Measurements from ENCODE around the gene HTR1E. TPM values are rescaled to one million over a fixed set of nuclear protein-coding genes. Genes with fewer than 3 reads are reported as not detected.
"Not testable (repeated sequence)": the region's sequence is repeated elsewhere in the genome, so short reads cannot be mapped to it uniquely, and the experiment has no call there.

Gene HTR1E, protein sequence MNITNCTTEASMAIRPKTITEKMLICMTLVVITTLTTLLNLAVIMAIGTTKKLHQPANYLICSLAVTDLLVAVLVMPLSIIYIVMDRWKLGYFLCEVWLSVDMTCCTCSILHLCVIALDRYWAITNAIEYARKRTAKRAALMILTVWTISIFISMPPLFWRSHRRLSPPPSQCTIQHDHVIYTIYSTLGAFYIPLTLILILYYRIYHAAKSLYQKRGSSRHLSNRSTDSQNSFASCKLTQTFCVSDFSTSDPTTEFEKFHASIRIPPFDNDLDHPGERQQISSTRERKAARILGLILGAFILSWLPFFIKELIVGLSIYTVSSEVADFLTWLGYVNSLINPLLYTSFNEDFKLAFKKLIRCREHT
- not detected in 2 replicates for total RNA-seq
- not detected in 2 replicates for polyA plus RNA-seq
- polyA plus RNA-seq (2012) = not detected in 2 replicates
- polyA minus RNA-seq (ENCODE audit: low replicate concordance) = not detected in 2 replicates

DNA sequence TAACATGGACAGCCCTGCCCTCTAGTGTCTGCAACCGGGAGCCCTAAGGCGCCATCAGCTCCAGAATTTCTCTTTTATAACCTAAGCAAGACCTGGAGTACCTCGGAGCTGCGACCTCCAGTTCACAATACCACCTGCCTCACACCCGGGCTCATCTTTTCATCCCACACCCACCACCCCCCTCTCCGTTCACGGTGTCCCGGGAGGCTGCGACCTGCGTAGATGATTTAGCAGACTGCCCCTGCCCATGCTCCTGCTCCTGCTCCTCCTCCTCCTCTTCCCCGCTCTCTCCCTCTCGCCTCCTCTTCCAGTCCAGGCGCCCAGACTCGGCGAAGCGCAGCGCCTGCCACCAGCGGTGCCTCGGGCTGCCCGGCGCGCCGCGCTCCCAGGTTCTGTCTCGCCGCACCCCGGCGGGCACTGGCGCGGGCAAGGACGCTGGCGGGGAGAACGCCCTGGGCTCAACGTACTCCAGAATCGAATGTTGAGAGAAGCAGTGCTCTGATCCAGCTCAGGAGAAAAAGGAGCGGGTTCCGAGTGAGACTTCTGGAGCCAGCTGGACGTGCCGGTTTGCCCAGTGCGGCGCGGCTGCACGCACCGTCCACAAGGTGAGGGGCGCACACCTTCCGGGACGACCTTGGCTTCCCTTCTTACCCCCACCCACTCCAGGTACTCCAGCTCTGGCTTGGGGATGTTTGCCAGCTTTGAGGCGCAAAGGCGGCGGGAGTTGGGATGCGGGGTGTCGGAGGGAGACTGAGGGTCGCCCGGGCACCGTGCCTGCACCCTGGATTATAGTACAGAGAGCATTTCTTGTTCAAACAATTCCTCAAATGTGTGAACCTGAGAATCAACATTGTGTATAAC lies at the start of gene HTR1E:
Gene HTR1E, plus strand, starts transcription at position 310 of the 861 bp plus-strand sequence. CDS start 77,807 bp downstream, outside the sequence.
- TF ChIP-seq EZH2 (IDR thresholded peaks at IDR 0.05; ENCODE audit: low read length, missing control alignments) = peak; percentile 23
- TF ChIP-seq, protein P1, sequence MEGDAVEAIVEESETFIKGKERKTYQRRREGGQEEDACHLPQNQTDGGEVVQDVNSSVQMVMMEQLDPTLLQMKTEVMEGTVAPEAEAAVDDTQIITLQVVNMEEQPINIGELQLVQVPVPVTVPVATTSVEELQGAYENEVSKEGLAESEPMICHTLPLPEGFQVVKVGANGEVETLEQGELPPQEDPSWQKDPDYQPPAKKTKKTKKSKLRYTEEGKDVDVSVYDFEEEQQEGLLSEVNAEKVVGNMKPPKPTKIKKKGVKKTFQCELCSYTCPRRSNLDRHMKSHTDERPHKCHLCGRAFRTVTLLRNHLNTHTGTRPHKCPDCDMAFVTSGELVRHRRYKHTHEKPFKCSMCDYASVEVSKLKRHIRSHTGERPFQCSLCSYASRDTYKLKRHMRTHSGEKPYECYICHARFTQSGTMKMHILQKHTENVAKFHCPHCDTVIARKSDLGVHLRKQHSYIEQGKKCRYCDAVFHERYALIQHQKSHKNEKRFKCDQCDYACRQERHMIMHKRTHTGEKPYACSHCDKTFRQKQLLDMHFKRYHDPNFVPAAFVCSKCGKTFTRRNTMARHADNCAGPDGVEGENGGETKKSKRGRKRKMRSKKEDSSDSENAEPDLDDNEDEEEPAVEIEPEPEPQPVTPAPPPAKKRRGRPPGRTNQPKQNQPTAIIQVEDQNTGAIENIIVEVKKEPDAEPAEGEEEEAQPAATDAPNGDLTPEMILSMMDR (conservative IDR thresholded peaks at IDR 0.05 in 1 of 2, IDR thresholded peaks at IDR 0.05 in 1 of 2; ENCODE audit: low read depth in 1 of 2, low read length in 2 of 2) = peak; percentile 39 to 46
- H3K27me3 ChIP-seq (ENCODE audit: control insufficient read depth, insufficient read depth, low read length) = no peaks in the 10 kb centered on the region
- peak; percentile 10 to 19 for DNase-seq (ENCODE audit: low read depth in 2 of 2)
- no peaks in the 10 kb centered on the region for H3K36me3 ChIP-seq (ENCODE audit: control insufficient read depth, insufficient read depth, low read length)
- H3K9me3 ChIP-seq (ENCODE audit: control insufficient read depth, insufficient read depth, low read depth, low read length) = no peaks in the 10 kb centered on the region
- H2AFZ ChIP-seq (ENCODE audit: low read length) = no peak within 1 kb of the TSS
- no peak within 1 kb of the TSS for H3K27ac ChIP-seq (ENCODE audit: insufficient read depth, low read length)
- H3K4me2 ChIP-seq (ENCODE audit: extremely low read depth, insufficient read depth, low read length) = peak within 1 kb of the TSS; percentile 19
- H3K4me3 ChIP-seq (replicated peaks in 1 of 4; ENCODE audit: control extremely low read depth in 1 of 4, insufficient read depth in 1 of 4, low read depth in 3 of 4, low read length in 4 of 4) = peak within 1 kb of the TSS in 1 of 4 experiments; percentile 42
- H3K9ac ChIP-seq (ENCODE audit: insufficient read depth, low read length) = no peak within 1 kb of the TSS
- H4K20me1 ChIP-seq (ENCODE audit: control insufficient read depth, extremely low read depth, insufficient read depth, low read length) = no peaks in the 10 kb centered on the region
- no peaks in the 10 kb centered on the region for H3K4me1 ChIP-seq (ENCODE audit: control insufficient read depth, extremely low read depth, insufficient read depth, low read length)
- H3K79me2 ChIP-seq (ENCODE audit: control insufficient read depth, insufficient read depth, low read length) = no peaks in the 10 kb centered on the region

DNA sequence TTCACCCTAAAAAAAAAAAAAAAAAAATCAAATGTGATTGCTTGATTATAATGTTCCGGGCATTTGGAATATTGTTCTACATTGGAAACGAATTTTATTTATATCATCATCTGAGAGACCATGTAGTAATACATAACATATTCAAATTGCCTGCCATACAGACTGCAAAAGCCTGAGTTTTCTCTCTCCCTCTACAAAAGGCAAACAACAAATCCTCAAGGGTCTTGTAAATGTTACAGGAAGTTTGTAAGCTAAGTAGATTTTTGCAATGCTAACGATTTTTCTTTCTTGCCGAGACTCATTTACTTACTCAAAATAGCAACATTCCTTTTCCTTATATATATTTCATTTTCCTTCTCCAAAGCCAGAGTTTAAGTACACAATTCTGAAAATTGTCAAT lies 49.0 kb upstream of the HTR1E start:
- Histone ChIP-seq H3K9me3 (ENCODE audit: control insufficient read depth, insufficient read depth, low read depth, low read length) (no peaks in the 10 kb centered on the region), H3K27me3 (ENCODE audit: control insufficient read depth, insufficient read depth, low read length) (no peaks in the 10 kb centered on the region), H3K4me1 (ENCODE audit: control insufficient read depth, extremely low read depth, insufficient read depth, low read length) (no peaks in the 10 kb centered on the region), H3K4me2 (ENCODE audit: extremely low read depth, insufficient read depth, low read length) (no peak overlapping the region), H2AFZ (ENCODE audit: low read length) (no peak overlapping the region), H3K4me3 (replicated peaks in 1 of 4; ENCODE audit: control extremely low read depth in 1 of 4, insufficient read depth in 1 of 4, low read depth in 3 of 4, low read length in 4 of 4) (no peak overlapping the region), H4K20me1 (ENCODE audit: control insufficient read depth, extremely low read depth, insufficient read depth, low read length) (no peaks in the 10 kb centered on the region), H3K9ac (ENCODE audit: insufficient read depth, low read length) (no peak overlapping the region), H3K36me3 (ENCODE audit: control insufficient read depth, insufficient read depth, low read length) (no peaks in the 10 kb centered on the region), H3K79me2 (ENCODE audit: control insufficient read depth, insufficient read depth, low read length) (no peaks in the 10 kb centered on the region), H3K27ac (ENCODE audit: insufficient read depth, low read length) (no peak overlapping the region)
- TF ChIP-seq, protein P1 (conservative IDR thresholded peaks at IDR 0.05 in 1 of 2, IDR thresholded peaks at IDR 0.05 in 1 of 2; ENCODE audit: low read depth in 1 of 2, low read length in 2 of 2) = no peak
- TF ChIP-seq EZH2 (IDR thresholded peaks at IDR 0.05; ENCODE audit: low read length, missing control alignments) = no peak
- no peak for DNase-seq (ENCODE audit: low read depth in 2 of 2)

DNA sequence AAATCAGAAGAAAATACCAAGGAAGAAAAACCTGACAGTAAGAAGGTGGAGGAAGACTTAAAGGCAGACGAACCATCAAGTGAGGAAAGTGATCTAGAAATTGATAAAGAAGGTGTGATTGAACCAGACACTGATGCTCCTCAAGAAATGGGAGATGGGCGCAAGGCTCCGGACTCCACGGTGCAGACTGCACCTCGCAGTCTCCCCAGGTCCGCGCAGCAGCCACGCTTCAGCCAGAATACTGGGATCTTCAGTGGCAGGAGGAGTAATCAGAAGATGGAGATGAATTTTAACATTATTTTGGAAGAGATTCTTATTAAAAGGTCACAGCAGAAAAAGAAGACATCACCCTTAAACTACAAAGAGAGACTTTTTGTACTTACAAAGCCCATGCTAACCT lies 40.1 kb upstream of the HTR1E start:
- H3K79me2 ChIP-seq (ENCODE audit: control insufficient read depth, insufficient read depth, low read length); H3K27me3 ChIP-seq (ENCODE audit: control insufficient read depth, insufficient read depth, low read length); H3K9ac ChIP-seq (ENCODE audit: insufficient read depth, low read length); H3K27ac ChIP-seq (ENCODE audit: insufficient read depth, low read length); H3K9me3 ChIP-seq (ENCODE audit: control insufficient read depth, insufficient read depth, low read depth, low read length); H2AFZ ChIP-seq (ENCODE audit: low read length); H3K4me2 ChIP-seq (ENCODE audit: extremely low read depth, insufficient read depth, low read length); H3K4me1 ChIP-seq (ENCODE audit: control insufficient read depth, extremely low read depth, insufficient read depth, low read length); H4K20me1 ChIP-seq (ENCODE audit: control insufficient read depth, extremely low read depth, insufficient read depth, low read length); H3K36me3 ChIP-seq (ENCODE audit: control insufficient read depth, insufficient read depth, low read length); H3K4me3 ChIP-seq (replicated peaks in 1 of 4; ENCODE audit: control extremely low read depth in 1 of 4, insufficient read depth in 1 of 4, low read depth in 3 of 4, low read length in 4 of 4); DNase-seq (ENCODE audit: low read depth in 2 of 2): not testable (repeated sequence)
